HEK293 (cell line): Measurements from ENCODE around the gene PRR11.

ENCODE experiments used
- CTCF ChIP-seq: fragments of 450-650 bp; formaldehyde crosslinking; IDR thresholded peaks from 2 replicates; pipeline ENCODE4 v1.5.1; 2016; ENCODE audit warnings: missing biosample characterization, missing genetic modification characterization
- FEZF1 ChIP-seq: fragments of 450-650 bp; formaldehyde crosslinking; IDR thresholded peaks from 2 replicates; pipeline ENCODE4 v1.5.1; 2016; ENCODE audit warnings: missing biosample characterization, missing genetic modification characterization
- GLIS1 ChIP-seq: fragments of 450-650 bp; formaldehyde crosslinking; IDR thresholded peaks from 2 replicates; pipeline ENCODE4 v1.5.1; 2016; ENCODE audit warnings: missing biosample characterization, missing genetic modification characterization
- KLF10 ChIP-seq: fragments of 450-650 bp; IDR thresholded peaks from 2 replicates; pipeline ENCODE4 v1.5.1; 2018; ENCODE audit warnings: missing biosample characterization, mild to moderate bottlenecking, missing genetic modification characterization
- PRDM1 ChIP-seq: fragments of 450-650 bp; formaldehyde crosslinking; IDR thresholded peaks from 2 replicates; pipeline ENCODE4; 2016; ENCODE audit warnings: missing biosample characterization, missing genetic modification characterization
- PRDM4 ChIP-seq: fragments of 450-650 bp; formaldehyde crosslinking; IDR thresholded peaks from 2 replicates; pipeline ENCODE4 v1.5.1; 2017; ENCODE audit warnings: missing biosample characterization, missing genetic modification characterization
- SCRT2 ChIP-seq: fragments of 450-650 bp; formaldehyde crosslinking; IDR thresholded peaks from 2 replicates; pipeline ENCODE4 v1.5.1; 2016; ENCODE audit warnings: missing biosample characterization, missing genetic modification characterization
- SP3 ChIP-seq: fragments of 450-650 bp; formaldehyde crosslinking; IDR thresholded peaks from 2 replicates; pipeline ENCODE4 v1.5.1; 2016; ENCODE audit warnings: missing biosample characterization, missing genetic modification characterization
- TRIM28 ChIP-seq: IDR thresholded peaks from 2 replicates; pipeline ENCODE4 v1.6.1; 2011; ENCODE audit warnings: low read length, control low read depth, borderline replicate concordance
- ZBTB48 ChIP-seq: fragments of 450-650 bp; formaldehyde crosslinking; IDR thresholded peaks from 2 replicates; pipeline ENCODE4 v1.5.1; 2016; ENCODE audit warnings: missing biosample characterization, missing genetic modification characterization
- ZEB2 ChIP-seq: fragments of 450-650 bp; formaldehyde crosslinking; IDR thresholded peaks from 2 replicates; pipeline ENCODE4 v1.5.1; 2016; ENCODE audit warnings: missing biosample characterization, missing genetic modification characterization
- ZNF146 ChIP-seq: fragments of 450-650 bp; formaldehyde crosslinking; IDR thresholded peaks from 2 replicates; pipeline ENCODE4 v1.5.1; 2016; ENCODE audit warnings: missing biosample characterization, missing genetic modification characterization
- ZNF157 ChIP-seq: fragments of 450-650 bp; formaldehyde crosslinking; IDR thresholded peaks from 2 replicates; pipeline ENCODE4 v1.5.1; 2016; ENCODE audit warnings: missing biosample characterization, missing genetic modification characterization
- ZNF174 ChIP-seq: fragments of 450-650 bp; formaldehyde crosslinking; IDR thresholded peaks from 2 replicates; pipeline ENCODE4 v1.5.0; 2017; ENCODE audit warnings: missing biosample characterization, mild to moderate bottlenecking, missing genetic modification characterization
- ZNF175 ChIP-seq: fragments of 450-650 bp; formaldehyde crosslinking; IDR thresholded peaks from 2 replicates; pipeline ENCODE4 v1.5.1; 2016; ENCODE audit warnings: missing biosample characterization, missing genetic modification characterization
- ZNF184 ChIP-seq: fragments of 450-650 bp; IDR thresholded peaks from 2 replicates; pipeline ENCODE4 v1.5.1; 2018; ENCODE audit warnings: missing biosample characterization, mild to moderate bottlenecking, missing genetic modification characterization
- ZNF274 ChIP-seq, 2 experiments: fragments of 200-500 bp in 1 of 2; fragments of 450-650 bp in 1 of 2; sonication (Bioruptor generic) in 1 of 2; formaldehyde crosslinking in 1 of 2; IDR thresholded peaks; 2 replicates each; pipeline versions ENCODE4 v1.5.1 to v1.6.1; 2014 to 2016; ENCODE audit warnings: borderline replicate concordance in 1 of 2, inconsistent platforms in 1 of 2, low read length in 1 of 2, missing biosample characterization in 1 of 2, missing genetic modification characterization in 1 of 2
- ZNF426 ChIP-seq: fragments of 450-650 bp; formaldehyde crosslinking; IDR thresholded peaks from 2 replicates; pipeline ENCODE4 v1.5.1; 2017; ENCODE audit warnings: missing biosample characterization, missing genetic modification characterization, mild to moderate bottlenecking, inconsistent platforms, moderate library complexity
- ZNF433 ChIP-seq: fragments of 450-650 bp; formaldehyde crosslinking; IDR thresholded peaks from 2 replicates; pipeline ENCODE4 v1.5.1; 2016; ENCODE audit warnings: missing biosample characterization, missing genetic modification characterization, low read depth
- ZNF501 ChIP-seq: fragments of 450-650 bp; formaldehyde crosslinking; IDR thresholded peaks from 2 replicates; pipeline ENCODE4 v1.5.1; 2016; ENCODE audit warnings: missing biosample characterization, missing genetic modification characterization
- ZNF510 ChIP-seq: fragments of 450-650 bp; formaldehyde crosslinking; IDR thresholded peaks from 2 replicates; pipeline ENCODE4 v1.5.1; 2018; ENCODE audit warnings: mild to moderate bottlenecking, missing genetic modification characterization, missing biosample characterization; ENCODE audit not compliant: insufficient replicate concordance
- ZNF560 ChIP-seq: fragments of 450-650 bp; formaldehyde crosslinking; IDR thresholded peaks from 2 replicates; pipeline ENCODE4 v1.5.1; 2017; ENCODE audit warnings: missing biosample characterization, missing genetic modification characterization, borderline replicate concordance
- ZNF610 ChIP-seq: fragments of 450-650 bp; formaldehyde crosslinking; IDR thresholded peaks from 2 replicates; pipeline ENCODE4 v1.5.1; 2016; ENCODE audit warnings: missing biosample characterization, missing genetic modification characterization, borderline replicate concordance
- ZNF629 ChIP-seq: fragments of 450-650 bp; formaldehyde crosslinking; IDR thresholded peaks from 2 replicates; pipeline ENCODE4 v1.5.1; 2017; ENCODE audit warnings: missing biosample characterization, missing genetic modification characterization
- ZNF654 ChIP-seq: fragments of 450-650 bp; formaldehyde crosslinking; IDR thresholded peaks from 2 replicates; pipeline ENCODE4 v1.5.1; 2016; ENCODE audit warnings: low read depth, missing biosample characterization, missing genetic modification characterization
- ZNF785 ChIP-seq: fragments of 450-650 bp; formaldehyde crosslinking; IDR thresholded peaks from 2 replicates; pipeline ENCODE4 v1.5.1; 2016; ENCODE audit warnings: missing biosample characterization, missing genetic modification characterization
- ZXDB ChIP-seq: fragments of 450-650 bp; formaldehyde crosslinking; IDR thresholded peaks from 2 replicates; pipeline ENCODE4 v1.5.1; 2016; ENCODE audit warnings: missing biosample characterization, missing genetic modification characterization
- TF ChIP-seq, protein P1 (sequence below): fragments of 450-650 bp; formaldehyde crosslinking; IDR thresholded peaks from 2 replicates; pipeline ENCODE4 v1.5.1; 2016; ENCODE audit warnings: missing biosample characterization, missing genetic modification characterization
- TF ChIP-seq, protein P2 (sequence below): fragments of 450-650 bp; formaldehyde crosslinking; IDR thresholded peaks from 2 replicates; pipeline ENCODE4 v1.5.1; 2017; ENCODE audit warnings: missing biosample characterization, missing genetic modification characterization

Gene PRR11

DNA sequence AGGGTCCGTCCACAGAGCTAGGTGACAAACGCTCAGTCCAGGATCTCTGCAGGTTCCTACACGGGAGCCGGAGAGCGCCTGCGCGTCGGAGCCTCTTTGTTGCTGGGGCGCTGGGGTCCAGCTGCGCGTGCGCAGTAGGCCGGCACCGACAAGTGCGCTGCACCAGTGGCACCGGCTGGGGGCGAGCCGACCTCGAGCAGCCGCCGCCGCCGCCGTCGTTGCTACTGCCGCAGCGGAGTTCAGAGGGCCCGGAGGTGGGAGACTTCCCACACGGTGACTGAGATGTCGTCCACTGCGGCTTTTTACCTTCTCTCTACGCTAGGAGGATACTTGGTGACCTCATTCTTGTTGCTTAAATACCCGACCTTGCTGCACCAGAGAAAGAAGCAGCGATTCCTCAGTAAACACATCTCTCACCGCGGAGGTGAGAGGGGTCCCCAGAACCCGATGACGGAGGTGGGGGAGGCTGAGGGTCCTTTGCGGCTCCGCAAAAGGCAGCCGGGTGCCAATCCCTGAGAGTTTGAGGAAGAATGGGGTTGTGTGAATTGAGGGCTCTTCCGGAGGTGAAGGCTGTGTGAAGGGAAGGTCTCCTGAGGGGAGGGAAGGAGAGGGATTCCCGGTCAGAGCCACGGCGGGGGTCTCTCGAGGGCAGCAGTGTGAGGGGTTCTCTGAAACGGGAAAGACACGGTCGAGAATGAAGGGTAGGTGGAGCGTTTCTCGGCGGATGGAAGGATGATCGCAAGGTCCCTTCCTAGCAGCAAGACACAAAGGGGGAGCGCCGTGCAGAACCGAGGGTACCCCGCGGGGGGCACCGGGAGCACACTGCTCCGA lies 65.0 kb downstream of the PRR11 start, which contains the start of gene GDPD1 (continued):
- no peak for TF ChIP-seq KLF10 (tag by site-specific recombination)
- TF ChIP-seq, protein P1, sequence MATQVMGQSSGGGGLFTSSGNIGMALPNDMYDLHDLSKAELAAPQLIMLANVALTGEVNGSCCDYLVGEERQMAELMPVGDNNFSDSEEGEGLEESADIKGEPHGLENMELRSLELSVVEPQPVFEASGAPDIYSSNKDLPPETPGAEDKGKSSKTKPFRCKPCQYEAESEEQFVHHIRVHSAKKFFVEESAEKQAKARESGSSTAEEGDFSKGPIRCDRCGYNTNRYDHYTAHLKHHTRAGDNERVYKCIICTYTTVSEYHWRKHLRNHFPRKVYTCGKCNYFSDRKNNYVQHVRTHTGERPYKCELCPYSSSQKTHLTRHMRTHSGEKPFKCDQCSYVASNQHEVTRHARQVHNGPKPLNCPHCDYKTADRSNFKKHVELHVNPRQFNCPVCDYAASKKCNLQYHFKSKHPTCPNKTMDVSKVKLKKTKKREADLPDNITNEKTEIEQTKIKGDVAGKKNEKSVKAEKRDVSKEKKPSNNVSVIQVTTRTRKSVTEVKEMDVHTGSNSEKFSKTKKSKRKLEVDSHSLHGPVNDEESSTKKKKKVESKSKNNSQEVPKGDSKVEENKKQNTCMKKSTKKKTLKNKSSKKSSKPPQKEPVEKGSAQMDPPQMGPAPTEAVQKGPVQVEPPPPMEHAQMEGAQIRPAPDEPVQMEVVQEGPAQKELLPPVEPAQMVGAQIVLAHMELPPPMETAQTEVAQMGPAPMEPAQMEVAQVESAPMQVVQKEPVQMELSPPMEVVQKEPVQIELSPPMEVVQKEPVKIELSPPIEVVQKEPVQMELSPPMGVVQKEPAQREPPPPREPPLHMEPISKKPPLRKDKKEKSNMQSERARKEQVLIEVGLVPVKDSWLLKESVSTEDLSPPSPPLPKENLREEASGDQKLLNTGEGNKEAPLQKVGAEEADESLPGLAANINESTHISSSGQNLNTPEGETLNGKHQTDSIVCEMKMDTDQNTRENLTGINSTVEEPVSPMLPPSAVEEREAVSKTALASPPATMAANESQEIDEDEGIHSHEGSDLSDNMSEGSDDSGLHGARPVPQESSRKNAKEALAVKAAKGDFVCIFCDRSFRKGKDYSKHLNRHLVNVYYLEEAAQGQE (tag by site-specific recombination) = peak; percentile 9; the same call in 1 of the 2 replicates
- no peak for TF ChIP-seq ZNF146 (tag by site-specific recombination)
- TF ChIP-seq, protein P2, sequence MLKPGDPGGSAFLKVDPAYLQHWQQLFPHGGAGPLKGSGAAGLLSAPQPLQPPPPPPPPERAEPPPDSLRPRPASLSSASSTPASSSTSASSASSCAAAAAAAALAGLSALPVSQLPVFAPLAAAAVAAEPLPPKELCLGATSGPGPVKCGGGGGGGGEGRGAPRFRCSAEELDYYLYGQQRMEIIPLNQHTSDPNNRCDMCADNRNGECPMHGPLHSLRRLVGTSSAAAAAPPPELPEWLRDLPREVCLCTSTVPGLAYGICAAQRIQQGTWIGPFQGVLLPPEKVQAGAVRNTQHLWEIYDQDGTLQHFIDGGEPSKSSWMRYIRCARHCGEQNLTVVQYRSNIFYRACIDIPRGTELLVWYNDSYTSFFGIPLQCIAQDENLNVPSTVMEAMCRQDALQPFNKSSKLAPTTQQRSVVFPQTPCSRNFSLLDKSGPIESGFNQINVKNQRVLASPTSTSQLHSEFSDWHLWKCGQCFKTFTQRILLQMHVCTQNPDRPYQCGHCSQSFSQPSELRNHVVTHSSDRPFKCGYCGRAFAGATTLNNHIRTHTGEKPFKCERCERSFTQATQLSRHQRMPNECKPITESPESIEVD (tag by site-specific recombination) = no peak
- TF ChIP-seq ZNF610 (tag by site-specific recombination) = no peak; the same call in 1 of the 2 replicates
- no peak for TF ChIP-seq ZNF426
- TF ChIP-seq PRDM1 (tag by site-specific recombination) = no peak
- TF ChIP-seq ZNF501 (tag by site-specific recombination) = peak; percentile 75; the same call in 1 of the 2 replicates
- TF ChIP-seq ZNF510 (tag by site-specific recombination) = no peak
- peak; percentile 38; the same call in 1 of the 2 replicates for TF ChIP-seq TRIM28
- TF ChIP-seq SP3 = no peak
- no peak for TF ChIP-seq PRDM4 (tag by site-specific recombination)
- TF ChIP-seq ZNF175 (tag by site-specific recombination) = no peak
- no peak for TF ChIP-seq ZNF274 (IDR thresholded peaks at IDR 0.05; ENCODE audit: low read length)
- no peak for TF ChIP-seq ZNF274 (tag by site-specific recombination; IDR thresholded peaks at IDR 0.05; ENCODE audit: borderline replicate concordance)
- TF ChIP-seq ZNF184 (tag by site-specific recombination) = no peak
- TF ChIP-seq ZBTB48 (tag by site-specific recombination) = peak; percentile 93
- TF ChIP-seq FEZF1 (tag by site-specific recombination) = no peak
- peak; percentile 88 for TF ChIP-seq CTCF (tag by site-specific recombination)
- peak; percentile 66; the same call in 1 of the 2 replicates for TF ChIP-seq ZNF629 (tag by site-specific recombination)
- peak; percentile 75 for TF ChIP-seq ZEB2 (tag by site-specific recombination)
- peak; percentile 35; the same call in 1 of the 2 replicates for TF ChIP-seq ZXDB (tag by site-specific recombination)
- TF ChIP-seq ZNF785 (tag by site-specific recombination) = no peak
- no peak for TF ChIP-seq ZNF433 (tag by site-specific recombination)
- peak; percentile 50; the same call in 1 of the 2 replicates for TF ChIP-seq SCRT2
- 0 out of 2 replicates have a peak, but pooled peaks have one; percentile 27 for TF ChIP-seq ZNF560 (tag by site-specific recombination)
- TF ChIP-seq ZNF174 = no peak
- TF ChIP-seq ZNF157 (tag by site-specific recombination) = no peak
- peak; percentile 53 for TF ChIP-seq ZNF654
- TF ChIP-seq GLIS1 (tag by site-specific recombination) = peak; percentile 73
